Measurements from ENCODE around the gene IRAK2.

DNA sequence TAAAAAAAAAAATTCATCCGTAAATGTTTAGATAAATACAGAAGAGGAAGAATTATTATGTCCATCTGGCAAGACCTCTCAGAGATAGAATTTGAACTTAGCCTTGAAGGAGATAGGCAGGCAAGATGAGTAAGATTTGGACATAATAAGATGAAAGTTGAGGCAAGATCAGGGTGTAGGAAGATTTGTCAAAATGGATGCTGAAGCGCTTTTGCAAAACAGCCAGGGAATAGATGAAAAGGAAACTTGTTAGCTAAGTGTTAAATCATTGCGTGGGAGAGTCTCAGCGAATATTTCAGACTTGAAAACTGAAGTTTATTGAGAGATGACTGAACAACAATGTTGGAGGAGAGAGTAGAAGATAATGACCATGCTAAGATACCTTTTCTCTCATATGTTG is 42.0 kb upstream of the IRAK2 start:
- TF ChIP-seq POLR2AphosphoS5 (IDR thresholded peaks at IDR 0.05), result no peak
- TF ChIP-seq, protein P1, sequence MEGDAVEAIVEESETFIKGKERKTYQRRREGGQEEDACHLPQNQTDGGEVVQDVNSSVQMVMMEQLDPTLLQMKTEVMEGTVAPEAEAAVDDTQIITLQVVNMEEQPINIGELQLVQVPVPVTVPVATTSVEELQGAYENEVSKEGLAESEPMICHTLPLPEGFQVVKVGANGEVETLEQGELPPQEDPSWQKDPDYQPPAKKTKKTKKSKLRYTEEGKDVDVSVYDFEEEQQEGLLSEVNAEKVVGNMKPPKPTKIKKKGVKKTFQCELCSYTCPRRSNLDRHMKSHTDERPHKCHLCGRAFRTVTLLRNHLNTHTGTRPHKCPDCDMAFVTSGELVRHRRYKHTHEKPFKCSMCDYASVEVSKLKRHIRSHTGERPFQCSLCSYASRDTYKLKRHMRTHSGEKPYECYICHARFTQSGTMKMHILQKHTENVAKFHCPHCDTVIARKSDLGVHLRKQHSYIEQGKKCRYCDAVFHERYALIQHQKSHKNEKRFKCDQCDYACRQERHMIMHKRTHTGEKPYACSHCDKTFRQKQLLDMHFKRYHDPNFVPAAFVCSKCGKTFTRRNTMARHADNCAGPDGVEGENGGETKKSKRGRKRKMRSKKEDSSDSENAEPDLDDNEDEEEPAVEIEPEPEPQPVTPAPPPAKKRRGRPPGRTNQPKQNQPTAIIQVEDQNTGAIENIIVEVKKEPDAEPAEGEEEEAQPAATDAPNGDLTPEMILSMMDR (IDR thresholded peaks at IDR 0.05 in 8 of 11, conservative IDR thresholded peaks at IDR 0.05 in 3 of 11), result no peak
- TF ChIP-seq POLR2A (IDR thresholded peaks at IDR 0.05), result no peak
